Naive thymus-derived CD4-positive, alpha-beta T cell (primary cell): ENCODE data around the gene SFXN1. TPM values are rescaled to one million over a fixed set of nuclear protein-coding genes. Genes with fewer than 3 reads are reported as not detected.

ENCODE experiments used
- ATAC-seq: fragments of 150-1000 bp; cut with Tn5 transposase; 2 replicates; pipeline ENCODE4 v1.10.0; 2021; ENCODE audit warnings: mild to moderate bottlenecking, moderate library complexity
- CTCF ChIA-PET: fragments of 350-600 bp; sonication (Branson Sonifier 250); formaldehyde crosslinking; loops from one replicate; lab custom pipeline; 2021; ENCODE audit warnings: antibody characterized with exemption; lab: Charles Lee
- POLR2A ChIA-PET: fragments of 350-600 bp; sonication (Branson Sonifier 250); formaldehyde crosslinking; loops from one replicate; lab custom pipeline; 2021; ENCODE audit warnings: antibody characterized with exemption, inconsistent platforms; lab: Charles Lee
- DNase-seq, 9 donors: peaks; one replicate each; pipeline versions ENCODE4 v3.0.0 to v3.0.0-alpha.2; 2020 to 2022; ENCODE audit warnings: mixed read lengths in 1 of 9
- H3K27ac ChIP-seq: one replicate; pipeline ENCODE4 v1.7.0; 2013; ENCODE audit warnings: mild to moderate bottlenecking, low read depth, low read length, moderate library complexity
- H3K27me3 ChIP-seq, 2 donors: one replicate each; pipeline ENCODE4 v1.7.0; 2013; ENCODE audit warnings: low read length in 2 of 2, mild to moderate bottlenecking in 2 of 2, moderate library complexity in 2 of 2; ENCODE audit not compliant: control insufficient read depth in 2 of 2, insufficient read depth in 2 of 2
- H3K36me3 ChIP-seq, 3 experiments: 1 replicate in 2 of 3; 2 replicates in 1 of 3; pipeline ENCODE4 v1.7.0; 2013; ENCODE audit warnings: low read length in 3 of 3, mild to moderate bottlenecking in 3 of 3, moderate library complexity in 1 of 3; ENCODE audit not compliant: insufficient read depth in 3 of 3, control insufficient read depth in 2 of 3
- H3K4me1 ChIP-seq, 2 donors: one replicate each; pipeline ENCODE4 v1.7.0; 2013; ENCODE audit warnings: low read length in 2 of 2, mild to moderate bottlenecking in 2 of 2, moderate library complexity in 1 of 2; ENCODE audit not compliant: control insufficient read depth in 2 of 2, insufficient read depth in 2 of 2
- H3K4me3 ChIP-seq: 2 replicates; pipeline ENCODE4 v1.7.0; 2013; ENCODE audit warnings: mild to moderate bottlenecking, low read length
- H3K9me3 ChIP-seq, 3 experiments: 1 replicate in 2 of 3; 2 replicates in 1 of 3; pipeline ENCODE4 v1.7.0; 2013; ENCODE audit warnings: low read length in 3 of 3; ENCODE audit not compliant: control insufficient read depth in 2 of 3
- H3K27ac Mint-ChIP-seq, 9 donors: one replicate each; pipeline ENCODE4 v1.8.0; 2020 to 2022; ENCODE audit warnings: mixed read lengths in 9 of 9, mild to moderate bottlenecking in 8 of 9, moderate library complexity in 5 of 9, inconsistent platforms in 2 of 9
- H3K27me3 Mint-ChIP-seq, 5 donors: one replicate each; pipeline ENCODE4 v1.8.0; 2021 to 2022; ENCODE audit warnings: mixed read lengths in 5 of 5, mild to moderate bottlenecking in 1 of 5
- H3K36me3 Mint-ChIP-seq, 5 donors: one replicate each; pipeline ENCODE4 v1.8.0; 2020 to 2022; ENCODE audit warnings: mixed read lengths in 5 of 5, mild to moderate bottlenecking in 3 of 5, inconsistent platforms in 1 of 5
- H3K4me1 Mint-ChIP-seq, 7 donors: one replicate each; pipeline ENCODE4 v1.8.0; 2020 to 2022; ENCODE audit warnings: mixed read lengths in 7 of 7, mild to moderate bottlenecking in 3 of 7, inconsistent platforms in 1 of 7
- H3K4me3 Mint-ChIP-seq, 10 donors: one replicate each; pipeline ENCODE4 v1.8.0; 2020 to 2022; ENCODE audit warnings: mild to moderate bottlenecking in 10 of 10, mixed read lengths in 10 of 10, moderate library complexity in 6 of 10, inconsistent platforms in 2 of 10
- H3K9me3 Mint-ChIP-seq, 11 donors: one replicate each; pipeline ENCODE4 v1.8.0; 2020 to 2022; ENCODE audit warnings: mixed read lengths in 11 of 11, mild to moderate bottlenecking in 4 of 11, inconsistent platforms in 1 of 11, moderate library complexity in 1 of 11
- intact Hi-C, 2 donors: fragments of 100-400 bp; cut with micrococcal nuclease; formaldehyde crosslinking; loops; one replicate each; pipeline ENCODE4 v1.15.1; 2023
- polyA plus RNA-seq, 2 donors: library from polyadenylated mRNA; unstranded; fragments of 300-500 nt; fragmentation: Illumina TruSeq; gene quantifications; one replicate each; pipeline ENCODE4 v1.2.3, GENCODE V29; 2021
- total RNA-seq, 6 experiments: library from RNA in 5 of 6; stranded (reverse) in 5 of 6; gene quantifications; 1 replicate in 5 of 6; 2 replicates in 1 of 6; pipeline ENCODE4 v1.2.3 and lab custom pipeline; 2021 to 2026

The SFXN1 gene
- total and polyA plus RNA-seq, 7 experiments from 2014 or later = 40.2 to 177 (median 88.8) TPM

DNA sequence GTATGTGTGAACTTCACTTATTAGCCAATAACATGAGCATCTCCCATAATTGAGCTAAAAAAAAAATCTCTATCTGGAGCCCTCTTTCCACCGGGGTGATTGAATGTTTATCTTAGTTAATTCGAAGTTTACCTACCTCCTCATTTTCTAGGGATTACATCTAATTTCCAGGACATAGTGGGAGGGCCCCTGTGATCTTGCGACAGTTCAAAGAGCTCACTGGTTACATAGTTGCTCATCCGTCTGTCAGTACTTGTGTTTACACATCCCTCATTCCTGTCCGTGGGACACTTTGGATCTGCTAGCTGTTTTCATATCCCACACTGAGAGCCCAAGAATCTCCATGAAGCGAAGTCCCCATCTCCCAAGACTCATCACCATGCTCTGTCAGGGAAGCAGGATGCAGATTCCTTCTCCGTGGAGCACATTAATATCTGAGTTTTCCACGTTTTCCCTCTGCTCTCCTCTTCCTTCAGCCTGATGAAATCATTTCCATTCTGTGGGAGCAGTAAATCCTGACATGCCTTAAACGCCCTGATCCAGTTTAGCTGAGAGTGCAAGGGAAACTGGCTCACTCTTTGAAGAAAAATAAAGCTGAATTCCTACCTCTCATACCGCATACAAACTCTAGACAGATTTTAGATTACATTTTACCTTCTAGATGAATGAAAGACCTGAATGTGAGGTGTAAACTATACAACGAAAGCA is 10.2 kb upstream of the SFXN1 start:
- CTCF ChIA-PET = interaction anchor here (0.6 to 1.8 kb wide), 3 partner anchors 8 to 805 kb away, joined by 3 to 6 read pairs (median 3); no protein-coding TSS in a partner anchor
- intact Hi-C loops = no loop called here
- no peak overlapping the region for H3K4me3 ChIP-seq

DNA sequence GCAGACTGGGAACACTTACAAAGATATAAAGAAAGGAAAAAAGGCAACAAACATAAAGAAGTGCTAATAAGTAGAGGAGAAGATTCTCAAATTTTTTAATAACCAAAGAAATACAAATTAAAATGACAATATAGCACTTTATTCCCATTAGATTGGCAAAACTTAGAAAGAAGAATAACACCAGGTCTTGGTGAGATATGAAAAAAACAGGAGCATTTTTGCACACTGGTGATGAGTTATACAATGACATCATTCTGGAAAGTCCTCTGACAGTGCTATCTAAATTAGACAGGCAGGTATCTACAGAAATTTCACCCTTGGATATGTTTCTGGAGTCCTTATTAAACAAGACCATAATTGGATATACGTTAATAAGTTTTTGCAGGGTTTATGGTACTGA is 9.5 kb upstream of the SFXN1 start:
- Histone ChIP-seq H3K36me3 (no peaks in the 10 kb centered on the region), H3K9me3 (no peaks in the 10 kb centered on the region), H3K27me3 (no peaks in the 10 kb centered on the region), H3K4me3 (no peak overlapping the region), H3K4me1 (peaks cover 0 to 8% of the 10 kb centered on the region in 2 donors), H3K27ac (no peak overlapping the region)
- no peak overlapping the region for H3K4me3 Mint-ChIP-seq
- ChIA-PET CTCF (no interaction called here), POLR2A (no interaction called here)
- H3K36me3 Mint-ChIP-seq = no peaks in the 10 kb centered on the region
- no peaks in the 10 kb centered on the region for H3K9me3 Mint-ChIP-seq
- peaks cover 5 to 14% (median 11%) of the 10 kb centered on the region in 7 donors for H3K4me1 Mint-ChIP-seq
- no peak overlapping the region for H3K27ac Mint-ChIP-seq
- H3K27me3 Mint-ChIP-seq = peaks cover 0 to 5% (median 0%) of the 10 kb centered on the region in 5 donors
- no peak for DNase-seq
- intact Hi-C loops = no loop called here
- ATAC-seq = no peak

More for the DNA sequence above, 10.2 kb upstream of the SFXN1 start:
- Mint-ChIP-seq H3K27me3 (peaks cover 0 to 3% (median 0%) of the 10 kb centered on the region in 5 donors), H3K4me3 (no peak overlapping the region), H3K27ac (no peak overlapping the region), H3K4me1 (peaks cover 5 to 21% (median 13%) of the 10 kb centered on the region in 7 donors), H3K9me3 (no peaks in the 10 kb centered on the region), H3K36me3 (no peaks in the 10 kb centered on the region)
- peaks cover 0 to 8% of the 10 kb centered on the region in 2 donors for H3K4me1 ChIP-seq
- no peak overlapping the region for H3K27ac ChIP-seq
- ATAC-seq = no peak
- no peak for DNase-seq
- H3K9me3 ChIP-seq = no peaks in the 10 kb centered on the region
- POLR2A ChIA-PET = no interaction called here
- H3K27me3 ChIP-seq = no peaks in the 10 kb centered on the region
- H3K36me3 ChIP-seq = no peaks in the 10 kb centered on the region

DNA sequence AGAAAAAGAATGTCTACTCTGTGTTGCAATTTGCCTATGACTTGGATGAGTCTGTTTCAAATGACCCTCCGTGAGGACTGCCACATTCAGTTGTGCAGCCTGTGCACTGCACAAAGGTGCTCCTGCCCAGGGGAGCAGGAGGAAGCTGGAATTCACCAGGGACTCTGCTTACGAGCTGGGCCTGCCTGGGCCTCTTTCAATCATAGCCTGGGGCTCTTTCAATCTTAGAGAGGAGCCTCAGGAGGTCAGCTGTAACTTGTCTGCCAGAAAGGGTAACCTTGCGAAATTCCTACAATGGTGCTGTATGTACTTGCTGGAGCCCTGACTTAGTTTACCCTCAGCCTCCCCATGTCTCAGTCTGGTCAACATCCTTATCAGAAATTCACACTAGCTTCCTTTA is 8.4 kb upstream of the SFXN1 start:
- no peaks in the 10 kb centered on the region for H3K36me3 Mint-ChIP-seq
- Histone ChIP-seq H3K4me1 (peaks cover 0 to 1% of the 10 kb centered on the region in 2 donors), H3K27ac (no peak overlapping the region), H3K4me3 (no peak overlapping the region), H3K36me3 (no peaks in the 10 kb centered on the region), H3K9me3 (no peaks in the 10 kb centered on the region), H3K27me3 (no peaks in the 10 kb centered on the region)
- H3K27ac Mint-ChIP-seq = no peak overlapping the region
- POLR2A ChIA-PET = no interaction called here
- peaks cover 0 to 8% (median 3%) of the 10 kb centered on the region in 7 donors for H3K4me1 Mint-ChIP-seq
- CTCF ChIA-PET = no interaction called here
- ATAC-seq = no peak
- intact Hi-C loops = no loop called here
- no peak overlapping the region for H3K4me3 Mint-ChIP-seq
- H3K27me3 Mint-ChIP-seq = peaks cover 0 to 12% (median 4%) of the 10 kb centered on the region in 5 donors
- DNase-seq = no peak
- H3K9me3 Mint-ChIP-seq = no peaks in the 10 kb centered on the region

DNA sequence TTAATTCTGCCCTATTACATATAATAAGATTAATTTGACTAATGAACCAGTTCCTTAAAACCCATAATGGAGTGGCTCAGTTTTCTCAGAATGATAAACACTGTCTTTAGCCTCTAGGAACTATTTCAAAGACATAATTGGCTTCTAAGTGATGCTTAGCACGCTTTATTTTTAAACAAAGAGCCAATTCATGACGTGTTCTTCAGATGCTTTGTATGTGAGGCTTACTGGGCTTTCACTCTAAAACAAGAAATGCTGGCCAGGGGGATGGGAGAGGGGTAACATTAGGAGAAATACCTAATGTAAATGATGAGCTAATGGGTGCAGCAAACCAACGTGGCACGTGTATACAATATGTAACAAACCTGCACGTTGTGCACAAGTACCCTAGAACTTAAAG is 7.6 kb upstream of the SFXN1 start:
- peaks cover 0 to 4% (median under 1%) of the 10 kb centered on the region in 7 donors for H3K4me1 Mint-ChIP-seq
- H3K4me3 Mint-ChIP-seq = no peak overlapping the region
- ATAC-seq (no peak), DNase-seq (no peak)
- H3K9me3 Mint-ChIP-seq = no peaks in the 10 kb centered on the region
- Histone ChIP-seq H3K27ac (no peak overlapping the region), H3K4me3 (no peak overlapping the region), H3K9me3 (no peaks in the 10 kb centered on the region), H3K36me3 (no peaks in the 10 kb centered on the region), H3K27me3 (no peaks in the 10 kb centered on the region), H3K4me1 (no peaks in the 10 kb centered on the region)
- peaks cover 0 to 12% (median 4%) of the 10 kb centered on the region in 5 donors for H3K27me3 Mint-ChIP-seq
- no peak overlapping the region for H3K27ac Mint-ChIP-seq
- intact Hi-C loops = no loop called here
- CTCF ChIA-PET = interaction anchor here (0.6 kb wide), 1 partner anchor 443 kb away, joined by 3 read pairs; no protein-coding TSS in a partner anchor
- POLR2A ChIA-PET = no interaction called here
- H3K36me3 Mint-ChIP-seq = no peaks in the 10 kb centered on the region

DNA sequence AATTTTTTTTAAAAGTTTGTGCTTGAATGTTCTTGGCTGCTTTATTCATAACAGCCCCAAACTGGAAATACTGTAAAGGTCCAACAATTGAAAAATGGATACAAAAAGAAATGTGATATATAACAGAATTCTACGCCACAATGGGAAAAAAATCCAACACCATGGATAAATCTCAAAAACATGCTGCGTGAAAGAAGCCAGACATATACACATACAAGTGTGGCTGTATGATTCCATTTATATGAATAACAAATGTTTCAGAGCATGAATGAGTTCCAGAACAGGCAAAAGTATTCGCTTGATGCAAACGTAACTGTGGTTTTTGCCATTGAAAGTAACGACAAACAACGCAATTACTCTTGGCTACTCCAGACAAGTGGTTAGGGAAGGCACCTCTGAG is 7.2 kb upstream of the SFXN1 start:
- Histone ChIP-seq H3K36me3 (no peaks in the 10 kb centered on the region), H3K27me3 (no peaks in the 10 kb centered on the region), H3K27ac (no peak overlapping the region), H3K4me1 (no peaks in the 10 kb centered on the region), H3K4me3 (no peak overlapping the region), H3K9me3 (no peaks in the 10 kb centered on the region)
- H3K4me1 Mint-ChIP-seq = peaks cover 0 to 8% (median 4%) of the 10 kb centered on the region in 7 donors
- ChIA-PET POLR2A (no interaction called here), CTCF (no interaction called here)
- H3K9me3 Mint-ChIP-seq = no peaks in the 10 kb centered on the region
- no peak overlapping the region for H3K27ac Mint-ChIP-seq
- DNase-seq = no peak
- H3K27me3 Mint-ChIP-seq = peaks cover 0 to 12% (median 4%) of the 10 kb centered on the region in 5 donors
- H3K36me3 Mint-ChIP-seq = no peaks in the 10 kb centered on the region
- no peak overlapping the region for H3K4me3 Mint-ChIP-seq
- intact Hi-C loops = no loop called here
- ATAC-seq = no peak

DNA sequence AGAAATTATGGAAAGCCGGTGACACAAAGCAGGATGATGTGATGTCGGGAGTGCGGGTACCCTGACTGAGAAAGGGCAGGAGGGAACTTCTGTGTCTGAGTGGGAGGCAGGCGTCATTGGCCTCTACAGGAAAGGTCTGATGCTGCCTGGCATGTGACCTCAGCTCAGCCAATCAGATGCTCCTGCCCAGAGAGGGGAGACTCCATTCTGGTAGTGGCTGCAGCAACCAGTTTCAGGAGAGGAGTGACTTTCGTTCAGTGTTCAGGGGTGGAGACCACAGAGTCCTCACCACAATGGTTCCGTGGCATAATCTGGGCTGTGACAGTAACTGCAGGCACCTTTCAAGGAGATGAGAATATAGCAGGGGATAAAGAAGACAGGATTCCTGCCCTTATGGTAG is 6.7 kb upstream of the SFXN1 start:
- Histone ChIP-seq H3K36me3 (no peaks in the 10 kb centered on the region), H3K27me3 (no peaks in the 10 kb centered on the region), H3K4me1 (no peaks in the 10 kb centered on the region), H3K4me3 (no peak overlapping the region), H3K9me3 (no peaks in the 10 kb centered on the region), H3K27ac (no peak overlapping the region)
- ChIA-PET CTCF (no interaction called here), POLR2A (no interaction called here)
- no peaks in the 10 kb centered on the region for H3K36me3 Mint-ChIP-seq
- no peak overlapping the region for H3K4me3 Mint-ChIP-seq
- peaks cover 0 to 14% (median 4%) of the 10 kb centered on the region in 5 donors for H3K27me3 Mint-ChIP-seq
- DNase-seq = peak in 1 of 9 donors; percentile 39
- peak overlapping the region in 2 of 9 donors; percentile 4 to 41 for H3K27ac Mint-ChIP-seq
- no peaks in the 10 kb centered on the region for H3K9me3 Mint-ChIP-seq
- no peak for ATAC-seq
- peaks cover 0 to 11% (median 8%) of the 10 kb centered on the region in 7 donors for H3K4me1 Mint-ChIP-seq
- intact Hi-C loops = no loop called here

DNA sequence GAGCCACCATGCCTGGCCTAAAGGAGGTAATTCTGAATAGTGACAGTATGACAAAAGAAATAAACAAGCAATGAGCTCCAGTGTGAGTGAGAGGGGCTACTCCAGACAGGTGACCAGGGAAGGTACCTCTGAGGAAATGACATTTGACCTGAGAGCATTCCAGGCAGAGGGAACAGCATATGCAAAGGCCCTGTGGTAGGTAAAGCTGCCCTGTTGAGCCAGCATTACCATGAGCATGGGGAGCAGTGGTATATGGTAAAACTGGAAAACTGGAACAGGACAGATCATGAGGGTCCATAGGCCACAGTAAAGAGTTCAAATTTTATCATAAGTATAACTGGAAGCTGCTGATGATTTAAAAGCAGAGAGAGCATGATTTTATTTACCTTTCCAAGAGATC is 6.0 kb upstream of the SFXN1 start:
- DNase-seq = no peak
- no peak overlapping the region for H3K4me3 ChIP-seq
- Mint-ChIP-seq H3K27me3 (peaks cover 0 to 17% (median 4%) of the 10 kb centered on the region in 5 donors), H3K36me3 (no peaks in the 10 kb centered on the region), H3K9me3 (no peaks in the 10 kb centered on the region), H3K4me3 (no peak overlapping the region), H3K4me1 (peaks cover 0 to 11% (median 8%) of the 10 kb centered on the region in 7 donors), H3K27ac (no peak overlapping the region)
- ATAC-seq = no peak
- no peaks in the 10 kb centered on the region for H3K27me3 ChIP-seq
- no peaks in the 10 kb centered on the region for H3K9me3 ChIP-seq
- no peaks in the 10 kb centered on the region for H3K4me1 ChIP-seq
- POLR2A ChIA-PET = no interaction called here
- CTCF ChIA-PET = no interaction called here
- no peaks in the 10 kb centered on the region for H3K36me3 ChIP-seq
- intact Hi-C loops = no loop called here
- no peak overlapping the region for H3K27ac ChIP-seq
